ENCODE measurements around the gene NR0B2. TPM values are rescaled to one million over a fixed set of nuclear protein-coding genes. Genes with fewer than 3 reads are reported as not detected.
A peak's percentile ranks its signal among the peaks of the same experiment; 100 is the strongest.

NR0B2 gene
- total and polyA plus RNA-seq, 2 of the 13 experiments (the other 11 are each of a cell fraction or from before 2014, with no cell fraction given) = 72.5 to 133 TPM

DNA sequence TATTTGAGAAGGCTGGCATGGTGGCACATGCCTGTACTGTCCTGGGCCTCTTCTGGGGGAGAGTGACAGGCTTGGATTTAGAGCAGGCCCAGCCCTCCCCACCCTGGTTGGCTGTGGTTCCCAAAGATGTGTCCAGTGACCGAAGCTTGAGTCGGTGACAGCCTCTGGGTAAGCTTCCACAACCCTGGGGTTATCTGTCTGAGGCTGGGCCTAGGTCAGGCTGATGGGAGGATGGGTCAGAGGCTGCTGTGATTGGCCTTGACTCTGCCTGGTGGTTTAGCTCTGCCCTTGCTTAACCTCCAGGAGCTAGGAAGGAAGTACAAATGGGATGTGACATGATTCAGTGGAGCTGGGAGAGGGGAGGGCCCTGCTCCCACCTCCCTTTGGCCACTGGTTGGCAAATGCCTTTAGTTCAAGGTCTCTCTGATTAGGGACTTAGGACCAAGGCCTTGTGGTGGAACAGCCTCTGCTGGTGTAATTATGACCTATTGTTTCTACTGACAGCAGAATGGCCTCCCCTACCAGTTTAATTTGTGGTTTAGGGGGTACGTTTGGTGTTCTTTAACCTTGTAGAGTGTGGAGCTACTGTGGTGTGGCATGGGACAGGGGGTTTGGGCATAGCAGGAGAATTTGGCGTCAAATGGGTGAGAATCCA lies 24.4 kb upstream of the NR0B2 start (continued):
- TF ChIP-seq ZNF446 (CRISPR knock-in tag; IDR thresholded peaks at IDR 0.05) (no peak), HDAC6 (IDR thresholded peaks at IDR 0.05; ENCODE audit: low read depth, low read length) (no peak), KDM5B (CRISPR knock-in tag; IDR thresholded peaks at IDR 0.05; ENCODE audit: borderline replicate concordance) (no peak), KDM6A (CRISPR knock-in tag; IDR thresholded peaks at IDR 0.05; ENCODE audit: low read depth) (peak; percentile 81), THAP11 (CRISPR knock-in tag; IDR thresholded peaks at IDR 0.05) (peak; percentile 76), ZNF83 (CRISPR knock-in tag; IDR thresholded peaks at IDR 0.05; ENCODE audit: borderline replicate concordance) (no peak), ZNF329 (CRISPR knock-in tag; IDR thresholded peaks at IDR 0.05; ENCODE audit: low read depth) (no peak), GTF3A (CRISPR knock-in tag; conservative IDR thresholded peaks at IDR 0.05) (no peak), RELA (CRISPR knock-in tag; IDR thresholded peaks at IDR 0.05) (no peak), SNAI1 (CRISPR knock-in tag; IDR thresholded peaks at IDR 0.05; ENCODE audit: borderline replicate concordance) (0 out of 2 replicates have a peak, but pooled peaks have one; percentile 27), NFIC (IDR thresholded peaks at IDR 0.05; ENCODE audit: low read length) (peak; percentile 64; the same call in 1 of the 2 replicates), KLF16 (CRISPR knock-in tag; IDR thresholded peaks at IDR 0.05) (no peak; a peak in 1 of 4 replicates), GZF1 (CRISPR knock-in tag; IDR thresholded peaks at IDR 0.05) (no peak), FOXC1 (CRISPR knock-in tag; IDR thresholded peaks at IDR 0.05; ENCODE audit: borderline replicate concordance) (peak; percentile 88; the same call in 1 of the 2 replicates), SATB2 (CRISPR knock-in tag; IDR thresholded peaks at IDR 0.05) (no peak), ZNF274 (CRISPR knock-in tag; IDR thresholded peaks at IDR 0.05) (peak; percentile 42; the same call in 1 of the 2 replicates), ZFP41 (CRISPR knock-in tag; IDR thresholded peaks at IDR 0.05; ENCODE audit: borderline replicate concordance) (no peak), ZFP36L1 (CRISPR knock-in tag; IDR thresholded peaks at IDR 0.05) (peak; percentile 74; the same call in 1 of the 2 replicates), ZNF780A (CRISPR knock-in tag; IDR thresholded peaks at IDR 0.05) (no peak), ZC3H4 (CRISPR knock-in tag; IDR thresholded peaks at IDR 0.05; ENCODE audit: borderline replicate concordance) (no peak), XBP1 (CRISPR knock-in tag; IDR thresholded peaks at IDR 0.05) (no peak), ZNF10 (CRISPR knock-in tag; IDR thresholded peaks at IDR 0.05; ENCODE audit: borderline replicate concordance, low read depth) (no peak), POLR2AphosphoS2 (IDR thresholded peaks at IDR 0.05; ENCODE audit: low read depth, low read length) (no peak; the same call in 1 of the 2 replicates), KDM1A (CRISPR knock-in tag; IDR thresholded peaks at IDR 0.05) (peak; percentile 75), ZNF782 (CRISPR knock-in tag; IDR thresholded peaks at IDR 0.05; ENCODE audit: borderline replicate concordance) (no peak), ISX (CRISPR knock-in tag; conservative IDR thresholded peaks at IDR 0.05) (no peak), XRCC5 (optimal IDR thresholded peaks at IDR 0.05; ENCODE audit: low read length) (peak; percentile 43), REL (CRISPR knock-in tag; conservative IDR thresholded peaks at IDR 0.05) (no peak), RFX5 (IDR thresholded peaks at IDR 0.05; ENCODE audit: low read depth, low read length) (no peak), RAD51 (IDR thresholded peaks at IDR 0.05; ENCODE audit: borderline replicate concordance) (no peak), CHCHD3 (CRISPR knock-in tag; IDR thresholded peaks at IDR 0.05) (no peak), ZNF317 (CRISPR knock-in tag; IDR thresholded peaks at IDR 0.05) (no peak; the same call in 1 of the 2 replicates)
- TF ChIP-seq, protein P1, sequence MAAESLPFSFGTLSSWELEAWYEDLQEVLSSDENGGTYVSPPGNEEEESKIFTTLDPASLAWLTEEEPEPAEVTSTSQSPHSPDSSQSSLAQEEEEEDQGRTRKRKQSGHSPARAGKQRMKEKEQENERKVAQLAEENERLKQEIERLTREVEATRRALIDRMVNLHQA (CRISPR knock-in tag; IDR thresholded peaks at IDR 0.05) = no peak
- TF ChIP-seq, protein P2, sequence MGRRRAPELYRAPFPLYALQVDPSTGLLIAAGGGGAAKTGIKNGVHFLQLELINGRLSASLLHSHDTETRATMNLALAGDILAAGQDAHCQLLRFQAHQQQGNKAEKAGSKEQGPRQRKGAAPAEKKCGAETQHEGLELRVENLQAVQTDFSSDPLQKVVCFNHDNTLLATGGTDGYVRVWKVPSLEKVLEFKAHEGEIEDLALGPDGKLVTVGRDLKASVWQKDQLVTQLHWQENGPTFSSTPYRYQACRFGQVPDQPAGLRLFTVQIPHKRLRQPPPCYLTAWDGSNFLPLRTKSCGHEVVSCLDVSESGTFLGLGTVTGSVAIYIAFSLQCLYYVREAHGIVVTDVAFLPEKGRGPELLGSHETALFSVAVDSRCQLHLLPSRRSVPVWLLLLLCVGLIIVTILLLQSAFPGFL (CRISPR knock-in tag; IDR thresholded peaks at IDR 0.05) = no peak

Measured in HepG2 (cell line).